ENCODE measurements around the gene GPR63. TPM values are rescaled to one million over a fixed set of nuclear protein-coding genes. Genes with fewer than 3 reads are reported as not detected.

Gene GPR63
- total and polyA plus RNA-seq, 2 donors (not counting 1 experiment from before 2014, with no cell fraction given), result 0.01 to 0.12 TPM

DNA sequence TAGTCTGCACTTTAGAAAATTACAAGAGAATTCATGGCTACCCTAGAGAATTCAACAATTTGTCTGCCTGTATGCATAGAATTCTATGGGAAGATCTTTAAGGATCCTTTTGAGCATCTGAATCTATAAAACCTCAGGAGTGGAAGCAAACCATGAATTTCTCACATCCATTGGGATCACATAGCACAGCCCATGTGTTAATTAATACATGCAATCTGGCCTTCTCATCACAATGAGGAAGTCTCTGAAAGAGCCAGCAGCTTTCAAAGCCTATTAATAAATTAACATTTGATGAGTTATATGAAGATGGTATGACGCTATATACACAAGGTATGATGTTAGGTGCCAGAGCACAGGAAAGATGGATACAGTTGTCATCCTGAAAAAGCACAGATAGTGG lies 35.7 kb upstream of the GPR63 start:
- H3K36me3 ChIP-seq (replicated peaks in 1 of 2; ENCODE audit: control extremely low read depth in 1 of 2, control insufficient read depth in 1 of 2, extremely low read depth in 1 of 2, insufficient read depth in 2 of 2, low read length in 1 of 2), result no peaks in the 10 kb centered on the region
- H3K9me3 Mint-ChIP-seq (ENCODE audit: insufficient read depth), result no peaks in the 10 kb centered on the region
- ATAC-seq (ENCODE audit: low read depth), result no peak
- no peaks in the 10 kb centered on the region for H3K9me3 ChIP-seq (ENCODE audit: control extremely low read depth in 1 of 3, control insufficient read depth in 2 of 3, insufficient read depth in 1 of 3, low read length in 2 of 3)
- intact Hi-C loops (cut with micrococcal nuclease), result no loop called here
- no peaks in the 10 kb centered on the region for H3K4me1 Mint-ChIP-seq
- H3K79me2 ChIP-seq (ENCODE audit: control insufficient read depth, insufficient read depth, low read length), result no peaks in the 10 kb centered on the region
- no peak overlapping the region for H3K4me3 Mint-ChIP-seq
- no peak overlapping the region for H2AFZ ChIP-seq (ENCODE audit: insufficient read depth, low read depth, low read length, poor library complexity, severe bottlenecking)
- H3K4me2 ChIP-seq (replicated peaks; ENCODE audit: low read depth, low read length, poor library complexity, severe bottlenecking), result no peak overlapping the region
- CTCF ChIA-PET, result no interaction called here
- no CpG with 5 or more reads among the region's 1 CpG for WGBS (ENCODE audit: insufficient coverage)
- no peaks in the 10 kb centered on the region for H3K4me1 ChIP-seq (ENCODE audit: control insufficient read depth in 2 of 2, insufficient read depth in 2 of 2, low read length in 2 of 2)
- no peak overlapping the region for H3K9ac ChIP-seq (ENCODE audit: low read length)
- H3K27me3 ChIP-seq (replicated peaks in 1 of 4; ENCODE audit: control extremely low read depth in 1 of 4, control insufficient read depth in 3 of 4, insufficient read depth in 4 of 4, low read length in 3 of 4), result peaks cover 0 to 4% (median under 1%) of the 10 kb centered on the region in 4 experiments
- H3K27ac ChIP-seq (ENCODE audit: low read length in 2 of 2), result no peak overlapping the region
- no peak overlapping the region for H3K4me3 ChIP-seq (ENCODE audit: control extremely low read depth in 1 of 5, extremely low read depth in 1 of 5, insufficient read depth in 1 of 5, low read depth in 2 of 5, low read length in 4 of 5)
- peaks cover 9% of the 10 kb centered on the region for H3K27me3 Mint-ChIP-seq
- H4K20me1 ChIP-seq (ENCODE audit: control insufficient read depth, insufficient read depth, low read length, poor library complexity, severe bottlenecking), result no peaks in the 10 kb centered on the region
- no peak for DNase-seq
- POLR2A ChIA-PET, result no interaction called here
- no peak overlapping the region for H3K27ac Mint-ChIP-seq
- TF ChIP-seq, protein P1, sequence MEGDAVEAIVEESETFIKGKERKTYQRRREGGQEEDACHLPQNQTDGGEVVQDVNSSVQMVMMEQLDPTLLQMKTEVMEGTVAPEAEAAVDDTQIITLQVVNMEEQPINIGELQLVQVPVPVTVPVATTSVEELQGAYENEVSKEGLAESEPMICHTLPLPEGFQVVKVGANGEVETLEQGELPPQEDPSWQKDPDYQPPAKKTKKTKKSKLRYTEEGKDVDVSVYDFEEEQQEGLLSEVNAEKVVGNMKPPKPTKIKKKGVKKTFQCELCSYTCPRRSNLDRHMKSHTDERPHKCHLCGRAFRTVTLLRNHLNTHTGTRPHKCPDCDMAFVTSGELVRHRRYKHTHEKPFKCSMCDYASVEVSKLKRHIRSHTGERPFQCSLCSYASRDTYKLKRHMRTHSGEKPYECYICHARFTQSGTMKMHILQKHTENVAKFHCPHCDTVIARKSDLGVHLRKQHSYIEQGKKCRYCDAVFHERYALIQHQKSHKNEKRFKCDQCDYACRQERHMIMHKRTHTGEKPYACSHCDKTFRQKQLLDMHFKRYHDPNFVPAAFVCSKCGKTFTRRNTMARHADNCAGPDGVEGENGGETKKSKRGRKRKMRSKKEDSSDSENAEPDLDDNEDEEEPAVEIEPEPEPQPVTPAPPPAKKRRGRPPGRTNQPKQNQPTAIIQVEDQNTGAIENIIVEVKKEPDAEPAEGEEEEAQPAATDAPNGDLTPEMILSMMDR (IDR thresholded peaks at IDR 0.05), result no peak
- TF ChIP-seq EZH2 (IDR thresholded peaks at IDR 0.05; ENCODE audit: borderline replicate concordance, insufficient read depth, low read depth, low read length, poor library complexity, severe bottlenecking), result no peak

DNA sequence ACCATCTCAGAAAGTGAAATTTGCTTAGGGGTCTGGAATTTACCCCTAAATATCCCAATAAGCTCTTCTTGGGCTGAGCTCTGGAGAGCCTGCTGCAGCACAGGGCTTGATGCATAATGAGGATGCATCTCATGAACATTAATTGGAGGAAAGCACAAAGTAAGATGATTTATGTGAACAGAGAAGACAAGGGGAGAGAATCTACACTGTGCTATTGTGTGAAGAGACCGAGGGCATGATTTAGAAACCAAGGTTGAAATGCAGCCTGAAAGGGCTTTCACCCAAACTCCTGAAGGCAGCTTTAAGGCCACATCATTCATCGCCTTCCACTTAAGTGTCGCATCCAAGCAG lies 27.8 kb upstream of the GPR63 start:
- Histone ChIP-seq H3K9me3 (ENCODE audit: control extremely low read depth in 1 of 3, control insufficient read depth in 2 of 3, insufficient read depth in 1 of 3, low read length in 2 of 3) (no peaks in the 10 kb centered on the region), H3K36me3 (replicated peaks in 1 of 2; ENCODE audit: control extremely low read depth in 1 of 2, control insufficient read depth in 1 of 2, extremely low read depth in 1 of 2, insufficient read depth in 2 of 2, low read length in 1 of 2) (no peaks in the 10 kb centered on the region), H3K4me1 (ENCODE audit: control insufficient read depth in 2 of 2, insufficient read depth in 2 of 2, low read length in 2 of 2) (no peaks in the 10 kb centered on the region), H3K27ac (ENCODE audit: low read length in 2 of 2) (no peak overlapping the region), H3K4me3 (ENCODE audit: control extremely low read depth in 1 of 5, extremely low read depth in 1 of 5, insufficient read depth in 1 of 5, low read depth in 2 of 5, low read length in 4 of 5) (no peak overlapping the region), H4K20me1 (ENCODE audit: control insufficient read depth, insufficient read depth, low read length, poor library complexity, severe bottlenecking) (no peaks in the 10 kb centered on the region), H3K4me2 (replicated peaks; ENCODE audit: low read depth, low read length, poor library complexity, severe bottlenecking) (no peak overlapping the region), H3K79me2 (ENCODE audit: control insufficient read depth, insufficient read depth, low read length) (no peaks in the 10 kb centered on the region), H3K9ac (ENCODE audit: low read length) (no peak overlapping the region), H3K27me3 (replicated peaks in 1 of 4; ENCODE audit: control extremely low read depth in 1 of 4, control insufficient read depth in 3 of 4, insufficient read depth in 4 of 4, low read length in 3 of 4) (peaks cover 0 to 19% (median 7%) of the 10 kb centered on the region in 4 experiments), H2AFZ (ENCODE audit: insufficient read depth, low read depth, low read length, poor library complexity, severe bottlenecking) (no peak overlapping the region)
- no peak overlapping the region for H3K27ac Mint-ChIP-seq
- peaks cover 3% of the 10 kb centered on the region for H3K9me3 Mint-ChIP-seq (ENCODE audit: insufficient read depth)
- POLR2A ChIA-PET, result no interaction called here
- H3K27me3 Mint-ChIP-seq, result peaks cover 39% of the 10 kb centered on the region
- TF ChIP-seq EZH2 (IDR thresholded peaks at IDR 0.05; ENCODE audit: borderline replicate concordance, insufficient read depth, low read depth, low read length, poor library complexity, severe bottlenecking), result no peak
- TF ChIP-seq, protein P1 (IDR thresholded peaks at IDR 0.05), result no peak
- H3K4me3 Mint-ChIP-seq, result no peak overlapping the region
- DNase-seq (no peak), ATAC-seq (ENCODE audit: low read depth) (no peak)
- CTCF ChIA-PET, result no interaction called here
- no CpG with 5 or more reads among the region's 3 CpGs for WGBS (ENCODE audit: insufficient coverage)
- H3K4me1 Mint-ChIP-seq, result no peaks in the 10 kb centered on the region
- intact Hi-C loops (cut with micrococcal nuclease), result no loop called here

Data from B cell (primary cell).